Activated effector memory CD4-positive, alpha-beta T cell treated with anti-CD3 and anti-CD28 coated beads, Interleukin-2, amount 50 U/mL, for 16 hours (primary cell): ENCODE measurements around the gene GGTLC2.
"Not testable (repeated sequence)": the region's sequence is repeated elsewhere in the genome, so short reads cannot be mapped to it uniquely, and the experiment has no call there.

ENCODE experiments used
- DNase-seq: peaks from one replicate; pipeline ENCODE4 v3.0.0-alpha.2; 2020

Gene GGTLC2

DNA sequence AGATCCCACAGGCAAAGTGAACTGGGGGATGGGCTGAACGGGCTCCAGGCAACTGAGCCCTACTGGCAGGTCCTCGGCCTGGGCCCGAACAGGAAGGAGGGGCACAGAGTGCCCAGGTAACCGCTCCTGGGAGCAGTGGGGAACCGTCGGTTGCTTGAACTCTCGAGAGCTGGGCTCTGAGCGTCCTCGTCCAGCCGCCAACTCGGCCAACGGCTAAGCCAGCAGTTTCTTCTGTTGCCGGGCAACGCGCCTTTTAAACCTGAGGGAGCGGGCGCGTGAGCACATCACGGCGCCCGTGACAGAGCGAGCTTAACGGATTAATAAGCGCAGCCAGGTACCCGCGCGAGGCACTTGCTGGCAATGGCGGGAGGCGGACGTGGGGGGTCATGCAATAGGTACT, at the start of gene GGTLC2:
Gene GGTLC2, plus strand, starts transcription at position 301 of the 400 bp plus-strand sequence. CDS start 1,732 bp downstream, outside the sequence.
- not testable (repeated sequence) for DNase-seq

DNA sequence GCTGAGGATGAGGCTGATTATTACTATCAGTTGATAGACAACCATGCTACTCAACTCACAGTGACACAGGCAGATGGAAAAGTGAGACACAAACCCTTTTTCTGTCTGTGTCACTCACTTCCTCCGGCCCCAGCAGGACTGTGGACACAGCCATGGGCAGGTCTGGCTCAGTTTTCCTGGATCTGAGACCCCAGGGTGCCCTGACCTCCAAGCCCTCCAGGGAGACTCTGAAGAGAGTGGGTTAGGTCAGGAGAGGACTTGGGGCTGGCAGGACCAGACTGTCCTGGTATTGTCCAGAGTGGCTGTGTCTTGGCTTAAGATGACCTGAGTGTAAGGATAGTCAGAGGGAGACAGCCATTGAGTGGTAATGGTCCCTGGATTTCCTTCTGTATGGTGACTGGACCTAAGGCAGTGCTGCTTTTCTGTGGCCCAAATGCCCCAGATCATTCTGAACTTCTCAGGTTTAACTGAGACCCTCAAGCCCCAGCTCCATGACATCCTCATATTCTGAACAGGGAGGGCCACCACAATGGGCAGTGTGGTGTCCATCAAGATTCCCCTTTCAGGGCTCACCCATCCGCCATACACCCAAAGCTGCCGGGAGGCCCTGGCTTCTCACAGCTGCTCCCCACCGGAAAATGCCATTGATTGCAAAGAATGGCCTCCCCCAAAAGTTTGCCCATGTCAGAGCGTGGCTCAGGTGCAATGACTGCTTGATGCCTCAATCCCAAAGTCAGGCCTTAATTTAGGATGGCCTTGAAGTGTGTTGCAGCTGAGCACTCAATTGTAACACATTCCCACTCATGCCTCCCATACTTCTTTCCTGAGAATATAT, 49.2 kb upstream of the GGTLC2 start:
- no peak for DNase-seq

DNA sequence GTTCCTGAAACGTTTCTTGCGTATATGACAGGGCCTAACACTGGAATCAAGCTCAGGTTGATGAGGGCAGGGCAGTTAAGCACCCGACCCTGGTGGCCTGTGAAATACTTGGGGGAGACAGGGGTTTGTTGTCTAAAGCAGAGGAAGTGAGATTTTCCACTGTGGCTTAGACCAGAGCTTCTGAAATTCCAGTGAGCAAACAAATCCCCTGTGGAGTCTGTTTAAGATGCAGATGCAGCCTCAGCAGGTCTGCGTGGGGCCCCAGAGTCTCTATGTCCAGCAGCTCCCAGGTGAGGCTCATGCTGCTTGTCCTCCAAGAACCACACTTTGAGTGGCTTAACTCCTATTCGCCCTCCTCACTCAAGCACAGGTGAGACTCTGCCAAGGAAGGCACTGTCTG, 46.3 kb upstream of the GGTLC2 start:
- no peak for DNase-seq

DNA sequence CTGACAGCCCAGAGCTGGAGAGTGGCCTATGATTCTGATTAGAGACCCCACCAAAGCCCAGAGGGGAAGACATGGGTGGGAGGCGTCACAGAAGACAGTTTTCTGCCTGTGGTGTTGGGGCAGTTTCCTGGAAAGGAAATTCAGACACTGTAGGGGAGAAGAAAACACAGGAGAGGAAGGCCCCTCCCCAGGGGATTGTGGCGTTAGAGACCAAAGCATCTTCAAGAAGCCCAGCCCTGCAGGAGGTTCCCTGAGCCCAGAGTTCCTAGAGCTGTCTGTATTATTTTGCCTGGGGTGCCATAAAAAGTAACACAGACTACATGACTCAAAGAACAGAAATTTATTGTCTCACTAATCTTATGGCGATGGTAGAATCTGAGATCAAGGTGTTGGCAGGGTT, 45.2 kb upstream of the GGTLC2 start:
- no peak for DNase-seq

DNA sequence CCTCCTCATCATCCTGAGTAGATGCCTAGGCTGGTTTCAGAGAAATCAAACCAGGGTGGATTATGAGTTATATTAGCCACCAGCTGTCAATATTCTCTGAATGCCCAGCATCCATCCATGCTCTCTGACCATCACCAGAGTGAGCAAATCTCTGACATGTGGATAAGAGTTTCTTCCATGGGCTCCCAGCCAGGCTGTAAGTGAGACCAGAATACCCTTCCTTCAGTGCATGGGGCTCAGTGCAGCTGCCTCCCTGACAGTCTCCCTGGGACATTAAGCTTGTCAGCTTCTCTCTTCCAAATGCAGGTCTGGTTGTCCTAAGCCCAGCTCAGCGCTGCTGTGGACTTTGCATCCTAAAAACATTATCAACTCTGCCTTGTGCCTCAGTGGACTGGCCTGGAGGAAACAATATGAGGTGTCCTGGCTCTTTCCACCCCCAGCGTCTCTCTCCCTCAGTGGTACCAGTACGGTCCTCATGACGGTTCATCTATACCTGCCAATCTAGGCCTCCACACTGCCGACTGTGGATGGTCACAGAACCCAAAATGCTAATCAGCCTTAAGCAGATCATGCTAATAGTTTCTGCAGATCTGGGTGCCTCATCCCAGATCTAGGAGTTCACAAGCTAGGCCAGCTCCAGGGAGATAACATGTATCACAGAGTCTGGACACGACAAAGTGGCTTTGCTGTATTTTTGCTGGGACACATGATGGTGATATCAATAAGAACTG, 43.7 kb upstream of the GGTLC2 start:
- no peak for DNase-seq

DNA sequence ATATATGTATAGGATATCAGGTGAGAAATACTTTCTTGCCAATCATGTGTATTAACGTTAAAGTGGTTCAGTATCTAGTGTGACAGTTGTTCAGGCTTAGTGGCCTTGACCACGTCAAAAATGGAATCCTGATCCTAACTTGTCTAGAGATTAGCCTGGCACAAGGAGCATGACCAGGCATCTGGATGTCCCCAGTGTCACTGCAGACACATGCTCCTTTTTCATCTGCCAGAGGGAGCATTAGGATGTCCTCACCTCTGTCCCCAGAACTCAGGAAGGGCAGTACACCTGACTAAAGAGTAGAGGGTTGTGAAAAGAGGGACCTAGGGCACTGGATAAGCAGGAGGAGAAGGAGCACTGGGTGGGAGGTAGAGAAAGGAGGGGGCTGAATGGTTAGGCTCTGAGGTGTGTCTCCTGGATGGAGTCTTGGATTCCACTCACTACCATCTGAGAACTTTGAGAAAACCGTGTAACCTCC, 40.9 kb upstream of the GGTLC2 start:
- no peak for DNase-seq

DNA sequence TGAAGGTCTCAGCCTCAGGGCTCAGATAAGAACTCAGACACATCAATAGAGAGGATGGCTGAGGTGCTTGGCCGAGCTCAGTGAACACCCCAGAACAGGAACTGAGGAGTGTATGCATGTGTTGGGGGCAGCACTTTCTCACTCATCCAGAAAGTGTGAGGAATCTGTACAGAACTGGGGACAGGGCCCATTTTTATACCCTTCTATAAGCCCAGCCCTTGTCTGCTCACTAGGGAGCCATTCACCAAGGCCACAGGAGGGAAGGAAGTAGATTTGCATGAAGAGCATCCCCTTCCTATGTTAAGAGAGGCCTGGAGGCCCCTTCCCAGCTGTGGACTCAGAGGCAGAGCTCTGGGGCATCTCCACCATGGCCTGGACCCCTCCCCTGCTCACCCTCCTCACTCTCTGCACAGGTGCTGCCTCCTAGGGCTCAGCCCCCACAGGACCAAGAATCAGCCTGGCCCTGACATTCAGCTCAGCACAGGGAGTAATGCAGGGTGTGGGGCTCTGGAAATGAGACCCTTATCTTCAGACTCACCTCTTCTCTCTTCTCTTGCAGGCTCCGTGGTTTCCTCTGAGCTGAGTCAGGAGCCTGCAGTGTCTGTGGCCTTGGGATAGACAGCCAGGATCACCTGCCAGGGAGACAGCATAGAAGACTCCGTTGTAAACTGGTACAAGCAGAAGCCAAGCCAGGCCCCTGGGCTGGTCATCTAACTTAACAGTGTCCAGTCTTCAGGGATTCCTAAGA, 39.9 kb upstream of the GGTLC2 start:
- no peak for DNase-seq

DNA sequence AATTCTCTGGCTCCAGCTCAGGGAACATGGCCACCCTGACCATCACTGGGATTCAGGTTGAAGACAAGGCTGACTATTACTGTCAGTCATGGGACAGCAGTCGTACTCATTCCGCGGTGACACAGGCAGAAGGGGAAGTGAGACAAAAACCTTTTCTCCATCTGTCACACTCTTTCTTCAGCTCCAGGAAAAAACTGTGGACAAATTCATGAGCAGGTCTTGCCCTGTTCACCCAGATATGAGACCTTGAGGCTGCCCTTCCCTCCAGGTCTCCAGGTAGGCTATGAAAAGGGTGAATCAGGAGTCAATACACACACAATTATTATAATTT, 39.4 kb upstream of the GGTLC2 start:
- no peak for DNase-seq

DNA sequence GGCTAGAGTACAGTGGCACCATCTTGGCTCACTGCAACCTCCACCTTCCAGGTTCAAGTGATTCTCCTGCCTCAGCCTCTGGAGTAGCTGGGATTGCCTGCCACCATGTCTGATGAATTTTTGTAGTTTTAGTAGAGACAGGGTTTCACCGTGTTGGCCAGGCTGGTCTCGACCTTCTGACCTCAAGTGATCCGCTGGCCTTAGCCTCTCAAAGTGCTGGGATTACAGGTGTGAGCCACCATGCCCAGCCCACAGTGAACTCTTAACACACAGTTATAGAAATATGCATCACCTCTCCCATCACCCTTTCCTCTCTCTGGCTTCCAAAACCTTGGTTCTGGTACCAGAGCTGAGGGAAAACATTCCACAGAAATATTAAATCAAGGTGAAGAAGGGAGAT, 36.4 kb upstream of the GGTLC2 start:
- DNase-seq = not testable (repeated sequence)

DNA sequence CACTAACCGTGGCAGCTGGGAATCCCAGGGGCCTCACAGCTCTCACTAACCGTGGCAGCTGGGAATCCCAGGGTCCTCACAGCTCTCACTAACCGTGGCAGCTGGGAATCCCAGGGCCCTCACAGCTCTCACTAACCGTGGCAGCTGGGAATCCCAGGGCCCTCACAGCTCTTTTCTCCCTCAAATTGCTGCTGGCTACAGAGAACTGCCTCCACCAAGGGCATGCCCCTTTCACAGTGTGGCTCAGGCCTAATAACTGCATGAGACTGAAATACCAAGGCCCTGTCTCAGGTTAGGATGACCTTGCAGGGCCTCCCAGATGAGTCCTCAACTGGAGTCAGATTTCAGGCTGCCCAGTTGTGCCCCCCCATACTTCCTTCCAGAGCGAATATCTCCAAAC, 35.1 kb upstream of the GGTLC2 start:
- DNase-seq = no peak

DNA sequence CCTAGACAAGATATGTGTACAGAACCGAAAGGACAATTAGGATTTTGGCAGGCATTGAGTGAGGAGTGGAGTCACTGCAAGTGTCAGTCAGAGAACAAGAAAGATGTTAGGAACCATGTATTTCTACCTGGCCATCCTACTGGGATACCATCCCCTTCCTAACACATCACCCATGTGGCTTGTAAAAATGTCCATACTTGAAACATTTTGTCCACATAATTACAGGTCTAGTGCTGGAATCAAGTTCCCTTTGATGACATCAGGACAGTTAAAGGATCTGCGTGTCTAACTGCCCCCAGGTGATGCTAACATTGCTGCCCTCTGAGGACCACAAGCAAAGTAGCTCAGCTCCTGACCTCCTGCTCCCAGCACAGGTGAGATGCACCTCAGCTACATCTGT, 31.9 kb upstream of the GGTLC2 start:
- no peak for DNase-seq

DNA sequence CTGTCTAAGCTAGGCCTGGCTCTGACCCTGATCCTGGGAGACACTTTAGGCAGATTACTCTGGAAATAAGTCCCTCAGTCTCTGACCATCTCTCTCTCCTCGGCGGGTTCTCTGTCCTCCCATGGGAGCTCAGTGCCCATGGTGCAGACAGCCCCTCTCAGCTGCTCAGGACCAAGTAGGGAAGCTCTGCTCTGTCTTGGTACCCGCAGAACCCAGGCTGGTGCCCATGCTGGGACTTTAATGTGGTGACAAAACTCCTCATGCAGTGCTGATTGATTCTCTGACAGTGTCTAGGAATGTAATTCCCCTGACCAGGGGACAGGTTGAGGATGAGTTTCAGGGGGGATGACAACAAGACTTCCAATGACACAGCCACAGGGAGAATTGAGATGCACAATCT, 30.3 kb upstream of the GGTLC2 start:
- no peak for DNase-seq

DNA sequence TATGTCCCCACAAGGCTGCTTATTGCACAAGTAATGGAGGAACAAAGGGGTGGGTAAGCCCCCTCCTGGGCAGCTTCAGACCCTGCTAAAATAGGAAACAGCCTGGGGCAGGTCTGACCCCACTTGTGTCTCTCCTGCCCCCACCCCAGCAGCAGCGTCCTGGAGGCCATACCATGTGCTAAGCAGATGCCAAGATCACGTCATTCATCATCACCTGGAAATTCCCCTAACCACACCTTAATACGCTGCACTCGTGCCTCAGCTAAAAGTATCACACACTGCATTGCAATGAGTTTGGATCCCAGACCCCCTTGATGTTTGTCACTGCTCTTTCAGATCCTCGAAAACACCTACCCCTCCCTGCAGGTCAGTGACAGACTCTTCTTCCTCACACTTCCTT, 27.8 kb upstream of the GGTLC2 start:
- peak; percentile 65 for DNase-seq

DNA sequence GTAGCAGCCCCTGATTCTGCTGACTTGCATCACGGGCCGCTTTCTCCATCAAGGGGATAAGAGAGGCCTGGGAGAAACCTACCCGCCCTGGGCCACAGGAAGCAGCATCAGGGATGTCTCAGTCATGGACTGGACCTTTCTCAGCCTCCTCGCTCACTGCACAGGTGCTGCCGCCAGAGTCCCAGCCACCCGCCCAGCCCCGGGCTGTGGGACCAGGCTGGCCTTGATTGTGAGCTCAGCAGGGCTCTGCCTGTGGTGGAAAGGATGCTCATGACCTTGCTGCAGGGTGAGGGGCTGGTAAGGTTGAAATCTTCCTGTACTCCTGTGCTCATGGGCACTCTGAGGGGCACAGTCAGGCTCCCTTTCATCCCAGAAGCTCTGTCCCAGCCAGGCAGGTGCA, 26.0 kb upstream of the GGTLC2 start:
- DNase-seq = no peak

DNA sequence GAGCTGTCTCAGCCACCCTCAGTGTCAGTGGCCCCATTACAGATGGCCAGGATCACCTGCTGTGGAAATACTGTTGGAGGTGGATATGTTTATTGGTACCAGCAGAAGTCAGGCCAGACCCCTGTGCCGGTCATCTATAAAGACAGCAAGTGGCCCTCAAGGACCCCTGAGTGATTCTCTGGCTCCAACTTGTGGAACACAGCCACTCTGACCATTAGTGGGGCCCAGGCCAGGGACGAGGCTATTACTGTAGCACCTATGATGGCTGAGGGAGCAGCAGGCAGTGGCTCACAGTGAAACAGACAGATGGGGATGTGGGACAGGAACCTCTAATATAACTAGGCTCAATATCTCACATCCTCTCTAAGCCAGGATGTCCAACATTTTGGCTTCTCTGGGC, 25.5 kb upstream of the GGTLC2 start:
- no peak for DNase-seq

DNA sequence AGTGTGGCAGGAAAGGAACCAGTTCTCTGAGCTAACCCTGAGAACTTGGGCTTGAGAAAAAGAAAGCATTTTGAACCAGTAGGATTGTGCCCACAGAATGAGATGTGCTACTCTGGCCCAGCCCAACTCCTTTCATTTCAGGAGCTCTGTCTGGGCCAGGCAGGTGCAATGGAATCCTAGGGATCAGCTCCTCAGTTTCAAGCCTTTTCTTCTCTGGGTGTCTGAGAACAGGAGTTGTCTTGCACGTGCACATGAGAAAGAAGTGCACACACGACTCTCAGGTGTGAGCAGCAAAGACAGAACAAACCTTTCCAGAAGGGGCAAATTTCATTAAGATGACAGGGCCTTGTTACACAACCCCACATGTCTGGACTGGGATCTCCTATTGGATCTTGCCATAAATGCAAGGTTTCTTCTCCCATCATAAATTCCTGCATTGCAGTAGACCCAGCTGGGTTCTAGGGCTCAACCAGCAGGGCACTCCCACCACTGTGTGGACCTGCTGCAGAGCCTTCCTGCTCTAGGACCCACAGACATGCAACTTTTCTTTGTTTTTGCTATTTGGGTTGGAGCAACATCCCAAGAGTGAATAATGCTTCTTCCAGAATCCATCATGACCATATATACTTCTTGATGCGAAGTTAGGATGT, 24.5 kb upstream of the GGTLC2 start:
- no peak for DNase-seq

DNA sequence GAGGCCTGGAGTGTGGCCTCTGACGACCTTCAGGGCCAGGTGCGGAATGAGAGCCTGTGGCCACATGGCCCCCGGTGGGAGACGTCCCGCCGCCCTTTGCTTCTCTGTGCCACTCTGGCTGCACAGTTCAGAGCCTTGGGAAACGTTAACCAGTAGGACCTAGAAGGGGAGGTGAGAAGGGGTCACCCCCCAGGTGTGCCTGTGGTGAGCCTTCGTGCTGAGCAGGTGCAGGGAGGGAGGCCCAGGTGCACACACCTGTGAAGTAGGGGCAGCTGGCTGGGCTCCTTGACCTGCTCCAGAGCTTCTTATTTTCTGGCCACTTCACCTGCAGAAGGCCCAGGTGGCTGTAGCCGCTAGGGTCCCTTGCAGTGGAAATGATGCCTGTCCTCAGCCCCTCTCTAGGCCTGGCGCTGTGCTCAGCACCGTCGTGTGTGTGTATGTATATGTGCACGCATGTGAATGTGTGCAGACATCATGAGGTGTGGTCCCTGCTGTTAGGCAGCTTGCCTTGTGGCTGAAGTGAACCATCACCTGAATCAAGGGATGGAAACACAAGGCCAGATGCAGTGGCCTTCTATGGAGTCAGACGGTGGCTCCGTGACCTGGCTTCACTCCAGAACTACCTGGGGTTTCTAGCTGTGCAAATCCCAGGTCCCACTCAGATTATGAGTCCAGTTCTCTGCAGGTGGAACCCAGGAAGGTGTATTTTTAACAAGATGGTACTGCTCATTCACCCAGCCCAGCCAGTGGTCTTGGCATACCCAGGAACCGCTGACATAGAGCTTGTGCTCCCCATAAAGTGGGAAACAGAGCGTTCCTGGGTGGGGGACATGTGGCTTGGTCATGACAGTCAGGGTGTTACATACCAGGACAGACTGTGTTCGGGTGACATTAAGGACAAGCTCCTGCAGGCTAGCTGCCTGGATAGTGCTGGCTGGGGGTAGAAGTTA, 15.6 kb upstream of the GGTLC2 start:
- DNase-seq = not testable (repeated sequence)

DNA sequence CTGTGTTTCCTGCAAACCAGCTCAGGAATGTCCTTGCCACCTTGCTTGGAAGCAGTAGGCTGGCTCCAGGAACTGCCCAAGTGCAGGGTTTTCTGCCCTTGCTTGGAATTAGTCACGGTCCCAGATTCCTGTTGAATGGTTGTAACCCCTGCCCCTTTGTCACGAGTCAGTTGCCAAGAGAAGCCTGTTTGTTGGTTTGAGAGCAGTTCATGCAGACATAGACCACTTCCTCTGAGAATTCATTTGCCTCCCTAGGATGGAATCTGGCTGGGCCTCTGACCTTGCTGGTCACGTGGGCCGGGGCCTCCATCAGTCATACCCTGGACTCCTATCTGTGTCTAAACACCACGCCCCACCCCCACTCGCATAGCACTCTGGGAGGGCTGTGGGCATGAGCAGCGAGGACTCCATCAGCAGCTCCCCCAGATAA, 13.2 kb upstream of the GGTLC2 start:
- not testable (repeated sequence) for DNase-seq

DNA sequence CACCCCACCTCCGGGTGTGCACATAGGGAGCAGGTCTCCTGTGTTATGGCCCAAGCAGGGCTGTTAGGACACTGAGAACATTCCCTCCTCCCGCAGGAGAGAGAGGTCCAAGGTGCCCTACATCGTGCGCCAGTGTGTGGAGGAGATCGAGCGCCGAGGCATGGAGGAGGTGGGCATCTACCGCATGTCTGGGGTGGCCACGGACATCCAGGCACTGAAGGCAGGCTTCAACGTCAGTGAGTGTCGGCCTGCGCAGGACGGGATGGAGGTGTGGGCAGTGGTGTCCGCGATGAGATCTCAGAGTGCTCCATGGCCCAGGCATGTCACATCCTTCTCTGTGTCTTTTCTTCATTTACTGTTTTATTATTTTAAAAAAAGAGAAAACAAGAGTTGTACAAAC, 12.2 kb upstream of the GGTLC2 start:
- DNase-seq = not testable (repeated sequence)

DNA sequence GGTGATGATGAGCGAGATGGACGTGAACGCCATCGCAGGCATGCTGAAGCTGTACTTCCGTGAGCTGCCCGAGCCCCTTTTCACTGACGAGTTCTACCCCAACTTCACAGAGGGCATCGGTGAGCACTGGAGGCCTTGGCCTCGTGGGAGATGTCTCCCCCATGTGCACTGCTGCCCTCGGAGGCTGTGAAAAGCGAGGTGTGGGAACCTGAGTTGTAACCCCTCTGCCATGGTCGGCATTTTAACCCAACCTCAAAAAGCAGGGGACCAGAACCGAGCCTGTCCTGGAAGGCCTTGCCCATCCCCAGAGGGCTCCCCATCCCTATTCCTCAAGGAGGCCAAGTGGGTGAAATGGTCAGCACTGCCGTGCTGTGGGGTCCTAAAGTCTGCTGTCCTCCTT, 10.9 kb upstream of the GGTLC2 start:
- not testable (repeated sequence) for DNase-seq

DNA sequence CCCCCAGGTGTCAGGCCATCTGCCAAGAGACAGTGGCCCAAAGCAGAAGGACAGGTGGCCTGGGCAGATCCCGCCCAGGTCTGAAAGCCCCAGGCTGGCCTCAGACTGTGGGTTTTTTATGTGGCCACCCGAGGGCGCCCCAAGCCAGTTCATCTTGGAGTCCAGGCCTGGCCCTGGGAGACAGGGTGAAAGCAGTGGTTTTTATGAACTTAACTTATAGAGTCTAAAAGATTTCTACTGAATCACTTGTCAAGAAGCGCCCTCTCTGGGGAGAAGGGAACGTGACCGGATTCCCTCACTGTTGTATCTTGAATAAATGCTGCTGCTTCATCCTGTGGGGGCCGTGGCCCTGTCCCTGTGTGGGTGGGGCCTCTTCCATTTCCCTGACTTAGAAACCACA, 8.2 kb upstream of the GGTLC2 start:
- DNase-seq = not testable (repeated sequence)

DNA sequence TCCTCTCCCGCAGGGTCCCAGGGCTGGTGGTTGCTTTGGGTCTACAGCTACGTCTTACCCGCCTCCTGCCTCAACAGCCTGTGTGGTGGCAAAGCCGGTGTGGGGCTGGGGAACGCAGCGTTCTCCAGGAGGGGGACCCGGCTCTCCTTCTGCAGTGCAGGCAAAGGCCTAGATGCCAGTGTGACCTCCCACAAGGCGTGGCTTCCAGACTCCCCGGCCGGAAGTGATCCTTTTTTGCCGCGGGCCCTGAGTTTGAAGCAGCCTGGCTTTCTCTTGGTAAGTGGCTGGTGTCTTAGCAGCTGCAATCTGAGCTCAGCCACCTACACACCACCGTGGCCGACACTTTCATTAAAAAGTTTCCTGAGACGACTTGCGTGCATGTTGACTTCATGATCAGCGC, 6.1 kb upstream of the GGTLC2 start:
- not testable (repeated sequence) for DNase-seq
